ENCODE measurements around the gene CELF4.
"Not testable (repeated sequence)": the region's sequence is repeated elsewhere in the genome, so short reads cannot be mapped to it uniquely, and the experiment has no call there.

CELF4 gene

DNA sequence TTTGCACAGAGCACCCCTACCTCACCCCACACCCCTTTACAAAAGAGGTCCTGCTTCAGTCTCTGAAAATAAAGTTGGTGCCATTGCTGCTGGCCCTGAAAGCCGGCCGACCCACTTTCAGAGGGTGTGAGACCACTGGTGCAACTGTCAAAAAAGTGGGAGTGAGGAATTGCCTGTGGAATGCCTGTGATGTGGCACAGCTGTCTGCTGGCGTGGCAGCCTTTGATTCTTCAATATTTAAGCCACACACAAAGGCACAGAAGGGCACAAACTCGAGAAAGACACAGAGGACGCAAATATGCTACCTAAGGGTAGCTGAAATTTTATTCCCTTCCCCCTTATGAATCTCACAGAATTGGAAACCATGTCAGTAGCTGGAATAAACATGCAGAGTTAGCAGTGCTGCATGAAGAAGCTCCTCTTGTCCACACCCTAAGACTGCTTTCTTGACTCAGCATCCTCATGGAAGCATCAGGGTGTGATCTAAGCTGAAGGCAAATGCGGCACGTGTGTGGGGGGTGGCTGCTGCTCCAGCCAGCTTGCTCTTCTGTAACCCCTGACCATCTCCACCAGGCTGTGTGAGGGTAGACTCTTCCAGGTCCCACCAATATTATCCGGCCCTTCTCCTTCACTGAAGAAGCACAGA is 92.3 kb downstream of the CELF4 start:
- no peak for DNase-seq (ENCODE audit: insufficient read length)
- no peak for FAIRE-seq
- no peak for TF ChIP-seq TAF1 (IDR thresholded peaks at IDR 0.05; ENCODE audit: borderline replicate concordance, low read depth, low read length)
- TF ChIP-seq POLR2A (IDR thresholded peaks at IDR 0.05; ENCODE audit: low read depth, low read length): no peak
- no peak for TF ChIP-seq POLR2AphosphoS5 (IDR thresholded peaks at IDR 0.05; ENCODE audit: low read depth, low read length)

DNA sequence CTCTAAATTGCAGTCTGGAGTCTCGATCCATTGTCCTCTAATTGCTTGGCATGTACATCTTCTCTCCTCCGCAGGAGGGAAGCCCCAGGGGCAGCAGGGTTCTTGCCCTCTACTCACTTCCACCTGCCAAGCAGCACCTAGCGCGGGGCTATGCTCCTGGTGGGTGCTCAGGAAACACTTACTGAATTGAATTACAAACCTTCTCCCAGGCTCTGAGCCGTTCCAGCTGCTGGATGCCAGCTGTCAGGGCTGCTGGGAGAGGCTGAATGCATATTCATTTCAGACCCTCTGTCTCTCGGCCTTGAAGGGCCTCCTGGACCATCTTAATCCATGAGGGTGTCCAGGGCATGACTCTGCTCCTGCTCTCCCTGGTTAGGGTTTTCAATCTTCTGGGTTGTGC is 94.0 kb downstream of the CELF4 start:
- DNase-seq (ENCODE audit: insufficient read length): no peak
- FAIRE-seq: no peak
- TF ChIP-seq TAF1 (IDR thresholded peaks at IDR 0.05; ENCODE audit: borderline replicate concordance, low read depth, low read length): no peak
- TF ChIP-seq POLR2AphosphoS5 (IDR thresholded peaks at IDR 0.05; ENCODE audit: low read depth, low read length): no peak
- TF ChIP-seq POLR2A (IDR thresholded peaks at IDR 0.05; ENCODE audit: low read depth, low read length): no peak

DNA sequence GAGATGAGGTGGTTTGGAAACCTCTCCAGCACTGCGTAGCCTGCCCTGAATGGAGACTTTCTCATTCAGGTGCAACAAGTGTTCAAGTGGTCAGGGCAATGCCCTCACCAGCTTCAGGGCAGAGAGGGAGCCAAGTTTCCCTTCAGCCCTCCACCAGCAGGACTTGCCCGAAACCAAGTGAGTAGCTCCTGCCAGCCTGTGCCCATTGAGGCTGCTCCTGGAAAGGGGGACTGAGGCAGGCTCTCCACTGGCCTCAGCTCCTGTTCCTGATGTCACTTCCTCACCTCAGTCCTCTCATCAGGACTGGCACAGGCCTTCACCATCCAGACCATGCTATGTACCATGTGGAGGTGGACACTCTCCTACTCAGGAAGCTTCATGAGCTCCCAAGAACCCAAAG is 94.6 kb downstream of the CELF4 start:
- TF ChIP-seq POLR2A (IDR thresholded peaks at IDR 0.05; ENCODE audit: low read depth, low read length) (no peak), TAF1 (IDR thresholded peaks at IDR 0.05; ENCODE audit: borderline replicate concordance, low read depth, low read length) (no peak), POLR2AphosphoS5 (IDR thresholded peaks at IDR 0.05; ENCODE audit: low read depth, low read length) (no peak)
- no peak for DNase-seq (ENCODE audit: insufficient read length)
- no peak for FAIRE-seq

DNA sequence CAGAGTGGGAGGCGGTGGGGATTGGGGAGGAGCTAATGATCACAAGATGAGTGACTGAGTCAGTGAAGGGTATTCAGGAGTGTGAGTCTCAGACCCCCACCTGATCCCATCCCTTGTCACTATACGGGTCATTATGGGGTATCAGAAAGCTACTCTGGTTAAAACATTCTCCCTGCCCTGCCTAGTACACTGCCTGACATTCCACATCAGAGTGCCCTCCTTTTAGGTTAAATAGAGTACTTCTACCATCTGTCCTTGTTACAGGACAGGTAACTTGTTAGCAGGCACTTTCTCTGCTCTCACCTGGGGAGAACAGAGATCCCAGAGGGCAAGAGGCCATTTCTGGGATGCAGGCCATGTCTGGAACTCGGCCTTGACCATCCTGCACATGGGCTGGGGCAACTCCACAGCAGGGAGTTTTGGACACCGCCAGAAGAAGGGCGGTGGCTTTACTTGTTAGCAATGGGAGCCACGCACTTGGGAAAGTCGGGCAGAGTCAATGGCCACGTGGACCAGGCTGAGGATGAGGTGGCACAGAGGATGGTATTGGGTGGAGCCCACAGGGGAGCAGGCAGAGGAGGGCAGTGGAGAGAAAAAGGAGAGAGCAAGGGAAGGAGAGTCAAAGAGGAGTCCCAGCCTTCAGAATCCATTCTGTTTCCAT is 98.5 kb downstream of the CELF4 start:
- no peak for TF ChIP-seq POLR2AphosphoS5 (IDR thresholded peaks at IDR 0.05; ENCODE audit: low read depth, low read length)
- TF ChIP-seq POLR2A (IDR thresholded peaks at IDR 0.05; ENCODE audit: low read depth, low read length): no peak
- TF ChIP-seq TAF1 (IDR thresholded peaks at IDR 0.05; ENCODE audit: borderline replicate concordance, low read depth, low read length): no peak
- FAIRE-seq (no peak), DNase-seq (ENCODE audit: insufficient read length) (no peak)

DNA sequence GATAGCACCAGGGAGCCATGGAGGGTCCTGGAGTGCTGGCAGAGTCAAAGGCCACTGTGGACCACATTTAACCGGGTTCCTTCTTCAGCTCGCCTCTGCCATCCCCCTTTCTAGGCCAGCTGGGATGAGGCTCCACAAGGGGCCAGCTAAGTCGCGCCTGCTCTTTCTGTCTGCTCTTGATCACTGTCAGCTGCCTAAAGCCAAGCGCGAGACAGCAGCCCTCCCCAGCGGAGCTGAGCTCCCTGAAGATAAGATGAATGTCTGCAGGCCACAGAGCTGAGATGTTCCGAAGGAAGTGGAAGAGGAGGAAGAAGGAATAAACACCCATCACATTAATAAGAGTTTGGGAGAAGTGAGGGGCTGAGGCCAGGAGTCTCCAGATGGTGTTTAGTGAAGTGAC is 99.6 kb downstream of the CELF4 start:
- FAIRE-seq (no peak), DNase-seq (ENCODE audit: insufficient read length) (no peak)
- TF ChIP-seq POLR2A (IDR thresholded peaks at IDR 0.05; ENCODE audit: low read depth, low read length) (no peak), TAF1 (IDR thresholded peaks at IDR 0.05; ENCODE audit: borderline replicate concordance, low read depth, low read length) (no peak), POLR2AphosphoS5 (IDR thresholded peaks at IDR 0.05; ENCODE audit: low read depth, low read length) (no peak)

DNA sequence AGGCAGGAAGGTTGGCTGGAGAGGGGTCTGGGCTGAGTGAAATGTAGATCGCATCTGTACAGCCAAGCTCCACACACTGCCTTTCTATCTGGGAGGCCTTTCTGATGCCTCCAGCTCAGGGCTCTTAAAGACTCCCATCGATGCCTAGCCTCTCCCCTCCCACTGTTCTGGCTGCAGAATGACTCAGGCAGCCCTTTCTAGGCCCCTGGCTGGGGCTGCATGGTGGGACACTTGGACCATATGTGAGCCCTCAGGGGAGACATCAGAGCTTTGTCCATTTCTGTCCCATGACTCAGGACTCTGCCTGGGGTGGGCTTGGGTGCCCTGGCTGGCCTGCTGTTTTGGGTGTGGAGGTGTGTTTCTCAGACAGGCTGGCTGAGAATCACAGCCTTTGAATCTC is 101.3 kb downstream of the CELF4 start:
- TF ChIP-seq POLR2A (IDR thresholded peaks at IDR 0.05; ENCODE audit: low read depth, low read length) (no peak), TAF1 (IDR thresholded peaks at IDR 0.05; ENCODE audit: borderline replicate concordance, low read depth, low read length) (no peak), POLR2AphosphoS5 (IDR thresholded peaks at IDR 0.05; ENCODE audit: low read depth, low read length) (no peak)
- FAIRE-seq (no peak), DNase-seq (ENCODE audit: insufficient read length) (no peak)

DNA sequence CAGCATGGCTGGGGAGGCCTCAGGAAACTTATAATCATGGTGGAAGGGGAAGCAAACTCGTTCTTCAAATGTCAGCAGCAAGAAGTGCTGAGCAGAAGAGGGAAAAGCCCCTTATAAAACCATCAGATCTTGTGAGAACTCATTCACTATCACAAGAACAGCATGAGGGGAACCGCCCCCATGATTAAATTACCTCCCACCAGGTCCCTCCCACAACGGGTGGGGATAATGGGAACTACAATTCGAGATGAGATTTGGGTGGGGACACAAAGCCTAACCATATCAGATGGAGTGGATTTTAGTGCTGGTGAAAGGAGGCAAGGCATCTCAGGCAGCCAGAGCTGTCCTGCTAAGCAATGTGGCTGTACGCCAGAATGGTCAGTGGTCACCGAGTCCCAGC is 104.3 kb downstream of the CELF4 start:
- not testable (repeated sequence) for DNase-seq (ENCODE audit: insufficient read length); FAIRE-seq

DNA sequence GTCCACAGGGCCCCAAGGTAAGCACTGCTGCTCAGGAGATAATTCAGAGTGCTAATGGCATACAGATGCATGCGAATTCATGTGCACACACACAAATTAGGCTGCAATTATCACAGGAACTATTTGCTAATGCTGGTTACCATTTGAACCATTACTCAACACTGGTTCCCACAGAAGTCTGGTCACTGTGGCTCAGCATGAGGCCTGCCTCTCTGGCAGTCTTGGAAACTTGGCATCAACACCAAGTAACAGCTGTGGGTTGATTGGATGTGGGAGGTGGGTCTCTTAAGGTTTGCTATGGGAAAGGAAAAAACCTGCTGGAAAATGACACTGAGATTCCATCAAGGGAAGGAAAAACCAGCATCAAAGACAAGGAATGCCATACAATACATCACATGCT is 105.0 kb downstream of the CELF4 start:
- FAIRE-seq: no peak
- DNase-seq (ENCODE audit: insufficient read length): no peak
- TF ChIP-seq POLR2AphosphoS5 (IDR thresholded peaks at IDR 0.05; ENCODE audit: low read depth, low read length) (no peak), POLR2A (IDR thresholded peaks at IDR 0.05; ENCODE audit: low read depth, low read length) (no peak), TAF1 (IDR thresholded peaks at IDR 0.05; ENCODE audit: borderline replicate concordance, low read depth, low read length) (no peak)

DNA sequence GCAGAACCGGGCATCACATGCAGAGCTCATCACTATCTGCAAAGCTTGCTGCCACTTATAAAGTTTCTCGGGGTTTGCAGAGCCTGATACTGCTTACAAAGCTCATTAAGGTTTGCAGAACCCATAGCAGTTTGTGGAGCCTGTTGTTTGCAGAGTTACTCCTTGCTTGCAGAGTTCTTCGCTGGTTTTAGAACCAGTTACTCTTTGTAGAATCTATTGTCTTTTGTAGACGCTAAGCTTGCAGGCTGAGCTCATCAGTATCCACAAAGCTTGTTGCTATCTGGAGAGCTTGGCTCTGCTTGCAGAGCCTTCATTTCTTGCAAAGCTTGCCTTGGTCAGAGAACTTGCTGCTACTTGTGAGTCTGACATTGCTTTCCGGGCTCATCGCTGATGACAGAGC is 106.9 kb downstream of the CELF4 start:
- FAIRE-seq: no peak
- no peak for TF ChIP-seq TAF1 (IDR thresholded peaks at IDR 0.05; ENCODE audit: borderline replicate concordance, low read depth, low read length)
- no peak for TF ChIP-seq POLR2A (IDR thresholded peaks at IDR 0.05; ENCODE audit: low read depth, low read length)
- no peak for TF ChIP-seq POLR2AphosphoS5 (IDR thresholded peaks at IDR 0.05; ENCODE audit: low read depth, low read length)
- DNase-seq (ENCODE audit: insufficient read length): no peak

DNA sequence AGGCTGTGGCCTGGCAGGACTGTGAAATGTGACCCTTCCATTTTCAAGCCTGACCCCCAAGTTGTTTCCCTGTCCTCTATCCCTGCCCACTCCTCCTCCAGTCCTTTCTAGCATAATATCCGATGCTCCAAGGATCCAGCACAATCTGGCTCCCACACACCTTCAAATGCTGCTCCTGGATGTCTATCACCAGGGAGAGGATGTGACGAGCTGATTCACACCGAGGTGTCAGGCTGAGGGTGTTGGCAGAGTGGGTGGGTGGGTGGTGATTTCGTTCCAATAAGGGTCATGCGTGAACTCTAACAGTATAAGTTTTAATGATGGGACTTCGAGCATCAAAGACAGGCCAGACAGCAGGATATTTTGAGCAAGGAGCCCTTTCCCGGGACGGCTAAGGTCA is 107.8 kb downstream of the CELF4 start:
- no peak for TF ChIP-seq POLR2AphosphoS5 (IDR thresholded peaks at IDR 0.05; ENCODE audit: low read depth, low read length)
- TF ChIP-seq POLR2A (IDR thresholded peaks at IDR 0.05; ENCODE audit: low read depth, low read length): no peak
- TF ChIP-seq TAF1 (IDR thresholded peaks at IDR 0.05; ENCODE audit: borderline replicate concordance, low read depth, low read length): no peak
- DNase-seq (ENCODE audit: insufficient read length) (no peak), FAIRE-seq (no peak)

DNA sequence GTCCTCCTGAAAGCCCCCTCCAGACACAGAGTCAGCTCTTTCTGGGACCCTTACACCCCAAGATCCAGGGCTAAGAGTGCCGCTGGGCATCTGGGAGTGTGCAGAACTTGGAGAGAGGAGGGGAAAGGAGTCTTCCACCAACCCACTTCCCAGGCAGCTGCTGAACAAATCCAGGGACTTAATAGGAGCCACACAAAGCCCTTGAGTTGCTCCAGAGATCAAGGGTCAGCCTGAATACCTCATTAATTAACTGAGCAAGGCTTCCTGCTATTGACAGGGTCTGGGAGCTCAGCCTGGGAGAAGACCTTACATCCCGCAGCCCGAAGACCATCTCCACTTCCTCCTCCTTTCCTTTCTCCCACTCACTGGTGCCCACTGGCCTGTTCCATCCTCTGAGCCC is 108.3 kb downstream of the CELF4 start:
- DNase-seq (ENCODE audit: insufficient read length) (no peak), FAIRE-seq (no peak)
- TF ChIP-seq POLR2AphosphoS5 (IDR thresholded peaks at IDR 0.05; ENCODE audit: low read depth, low read length): no peak
- TF ChIP-seq POLR2A (IDR thresholded peaks at IDR 0.05; ENCODE audit: low read depth, low read length): no peak
- no peak for TF ChIP-seq TAF1 (IDR thresholded peaks at IDR 0.05; ENCODE audit: borderline replicate concordance, low read depth, low read length)

DNA sequence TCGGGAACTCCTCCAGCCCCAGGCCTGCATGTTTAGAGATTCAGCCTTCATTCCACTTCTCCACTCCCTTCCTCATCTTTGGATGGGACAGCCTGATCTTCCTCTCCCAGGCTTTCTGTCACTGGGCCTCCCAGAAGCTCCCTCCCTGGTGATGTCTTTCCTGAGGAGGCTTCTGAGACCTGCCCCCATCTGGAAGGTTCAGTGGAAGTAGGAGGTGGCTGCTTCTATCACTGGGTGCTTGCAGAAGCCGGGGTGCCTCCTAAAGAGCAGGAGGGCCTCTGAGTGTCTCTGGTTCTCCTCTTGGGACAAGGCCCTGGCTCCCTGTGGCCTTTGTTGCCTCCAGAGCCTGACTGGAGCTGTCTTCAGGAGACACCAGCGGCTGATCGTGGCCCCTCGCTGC is 108.7 kb downstream of the CELF4 start:
- DNase-seq (ENCODE audit: insufficient read length) (no peak), FAIRE-seq (no peak)
- TF ChIP-seq POLR2A (IDR thresholded peaks at IDR 0.05; ENCODE audit: low read depth, low read length): no peak
- no peak for TF ChIP-seq TAF1 (IDR thresholded peaks at IDR 0.05; ENCODE audit: borderline replicate concordance, low read depth, low read length)
- no peak for TF ChIP-seq POLR2AphosphoS5 (IDR thresholded peaks at IDR 0.05; ENCODE audit: low read depth, low read length)

Measured in GM12892 (cell line).